Gastroesophageal sphincter (tissue), 3 donors: ENCODE results near the gene PPP1R2.

Source experiments
- CTCF ChIP-seq, 4 experiments: fragments of 200-600 bp in 2 of 4; fragments of 450-650 bp in 2 of 4; sonication (generic) in 1 of 4; IDR thresholded peaks; one replicate each; pipeline ENCODE4 v1.5.1; 2017 to 2019; ENCODE audit warnings: antibody characterized with exemption in 4 of 4, mild to moderate bottlenecking in 2 of 4, moderate library complexity in 2 of 4
- EP300 ChIP-seq: sonication (generic); formaldehyde crosslinking; IDR thresholded peaks from one replicate; pipeline ENCODE4 v1.6.1; 2017; ENCODE audit warnings: antibody characterized with exemption, mild to moderate bottlenecking
- POLR2A ChIP-seq, 2 donors: fragments of 450-650 bp; IDR thresholded peaks; one replicate each; pipeline ENCODE4 v1.6.1; 2017; ENCODE audit warnings: antibody characterized with exemption in 2 of 2, mild to moderate bottlenecking in 2 of 2, moderate library complexity in 1 of 2
- POLR2AphosphoS5 ChIP-seq: sonication (generic); formaldehyde crosslinking; IDR thresholded peaks from one replicate; pipeline ENCODE4 v1.6.1; 2017; ENCODE audit warnings: antibody characterized with exemption

- no peak for TF ChIP-seq CTCF (IDR thresholded peaks at IDR 0.05)
- TF ChIP-seq POLR2AphosphoS5: peak; percentile 88
- TF ChIP-seq EP300: no peak
- TF ChIP-seq POLR2A (IDR thresholded peaks at IDR 0.05): no peak
Measured at GRCh38 chr3:195546130-195546560, 3.0 kb upstream of the PPP1R2 start.
